Brain microvascular endothelial cell (primary cell): ENCODE data around the gene ACIN1.

Source experiments
- DNase-seq: peaks from one replicate; pipeline ENCODE4 v3.0.0-alpha.2; 2020
- H3K27ac ChIP-seq: fragments of 250-450 bp; sonication (Bioruptor Pico); 2 replicates; pipeline ENCODE4 v1.5.1; 2020; ENCODE audit warnings: mild to moderate bottlenecking, moderate library complexity
- H3K27me3 ChIP-seq: fragments of 250-450 bp; sonication (Bioruptor Pico); replicated peaks from 2 replicates; pipeline ENCODE4 v1.5.1; 2020; ENCODE audit warnings: mild to moderate bottlenecking
- H3K36me3 ChIP-seq: fragments of 250-450 bp; sonication (Bioruptor Pico); replicated peaks from 2 replicates; pipeline ENCODE4 v1.5.1; 2020; ENCODE audit warnings: mild to moderate bottlenecking
- H3K4me3 ChIP-seq: 2 replicates; pipeline ENCODE4 v1.5.1; 2011; ENCODE audit warnings: low read depth, mild to moderate bottlenecking, control low read depth, low read length, moderate library complexity
- CTCF ChIP-seq: IDR thresholded peaks from 2 replicates; pipeline ENCODE4 v1.5.1; 2011; ENCODE audit warnings: low read depth, mild to moderate bottlenecking, moderate library complexity, low read length, control low read depth, inconsistent platforms; ENCODE audit errors: missing control alignments
- in situ Hi-C: cut with HindIII; loops from 2 replicates; pipeline ENCODE4 v1.10.0; 2017; ENCODE audit warnings: low sequenced_read_pairs, low pct_ligation_motif_present

Gene ACIN1

GRCh38 chr14:23043754-23044153 is 51.2 kb downstream of the ACIN1 start:
- Histone ChIP-seq H3K36me3 (no peaks in the 10 kb centered on the region), H3K27ac (no peak overlapping the region), H3K27me3 (no peaks in the 10 kb centered on the region), H3K4me3 (no peak overlapping the region)
- no peak for TF ChIP-seq CTCF
- DNase-seq = no peak
- in situ Hi-C loops = loop anchor here (10.0 kb wide), 1 partner anchor 59 kb away; the partner anchor contains the start of gene AJUBA

GRCh38 chr14:23043145-23043544 is 51.8 kb downstream of the ACIN1 start:
- in situ Hi-C loops = loop anchor here (10.0 kb wide), 1 partner anchor 58 kb away; the partner anchor contains the start of gene AJUBA
- no peak for TF ChIP-seq CTCF

GRCh38 chr14:23042162-23042965 is 52.6 kb downstream of the ACIN1 start, which contains the start of gene PSMB11:
TSS of gene PSMB11 (plus strand) at chr14:23042212. CDS start at chr14:23042226, 14 bp downstream.
- no peak for DNase-seq
- H3K36me3 ChIP-seq = no peaks in the 10 kb centered on the region
- TF ChIP-seq CTCF = no peak
- no peak within 1 kb of the TSS for H3K4me3 ChIP-seq
- no peak within 1 kb of the TSS for H3K27ac ChIP-seq
- in situ Hi-C loops = loop anchor here (10.0 kb wide), 1 partner anchor 58 kb away; the partner anchor contains the start of gene AJUBA
- no peaks in the 10 kb centered on the region for H3K27me3 ChIP-seq

More at GRCh38 chr14:23043145-23043544, 51.8 kb downstream of the ACIN1 start:
- DNase-seq = no peak
- Histone ChIP-seq H3K27me3 (no peaks in the 10 kb centered on the region), H3K27ac (no peak overlapping the region), H3K36me3 (no peaks in the 10 kb centered on the region), H3K4me3 (no peak overlapping the region)

- in situ Hi-C loops = loop anchor here (10.0 kb wide), 1 partner anchor 57 kb away; the partner anchor contains the start of gene AJUBA
- Histone ChIP-seq H3K4me3 (no peak overlapping the region), H3K36me3 (no peaks in the 10 kb centered on the region), H3K27me3 (no peaks in the 10 kb centered on the region), H3K27ac (no peak overlapping the region)
- no peak for DNase-seq
- TF ChIP-seq CTCF = no peak
Observed at GRCh38 chr14:23041729-23042128, 53.2 kb downstream of the ACIN1 start.

- no peak overlapping the region for H3K4me3 ChIP-seq
- H3K27ac ChIP-seq = no peak overlapping the region
- in situ Hi-C loops = loop anchor here (10.0 kb wide), 1 partner anchor 55 kb away; the partner anchor contains the start of gene AJUBA
- DNase-seq = no peak
- H3K27me3 ChIP-seq = no peaks in the 10 kb centered on the region
- H3K36me3 ChIP-seq = no peaks in the 10 kb centered on the region
- TF ChIP-seq CTCF = no peak
Observed at GRCh38 chr14:23040100-23040499, 54.8 kb downstream of the ACIN1 start.
